WTC11 (cell line): Measurements from ENCODE around the gene RBMS1. TPM values are rescaled to one million over a fixed set of nuclear protein-coding genes. Genes with fewer than 3 reads are reported as not detected.

Experiments used
- ATAC-seq: fragments of 200-7000 bp; cut with Tn5 transposase; 2 replicates; pipeline ENCODE4 v1.10.0; 2021; ENCODE audit warnings: mild to moderate bottlenecking, moderate library complexity
- CTCF ChIA-PET: fragments of 300-600 bp; sonication (Branson Sonifier 250); formaldehyde crosslinking; loops from one replicate; lab custom pipeline; 2021; ENCODE audit warnings: antibody characterized with exemption; lab: Charles Lee
- POLR2A ChIA-PET: fragments of 350-600 bp; sonication (Branson Sonifier 250); formaldehyde crosslinking; loops from one replicate; lab custom pipeline; 2021; ENCODE audit warnings: antibody characterized with exemption; lab: Charles Lee
- DNase-seq: peaks from one replicate; pipeline ENCODE4 v3.0.0; 2021; ENCODE audit warnings: low spot score
- H3K27ac Mint-ChIP-seq: 2 replicates; pipeline ENCODE4 v1.8.0; 2021; ENCODE audit warnings: mixed read lengths
- H3K27me3 Mint-ChIP-seq: 2 replicates; pipeline ENCODE4 v1.8.0; 2021; ENCODE audit warnings: low read depth, mild to moderate bottlenecking, moderate library complexity, mixed read lengths
- H3K36me3 Mint-ChIP-seq: 2 replicates; pipeline ENCODE4 v1.8.0; 2021; ENCODE audit warnings: mixed read lengths
- H3K4me1 Mint-ChIP-seq: 2 replicates; pipeline ENCODE4 v1.8.0; 2022; ENCODE audit warnings: mixed read lengths
- H3K4me3 Mint-ChIP-seq: 2 replicates; pipeline ENCODE4 v1.8.0; 2021; ENCODE audit warnings: mild to moderate bottlenecking, moderate library complexity, mixed read lengths
- H3K9me3 Mint-ChIP-seq: 2 replicates; pipeline ENCODE4 v1.8.0; 2021; ENCODE audit warnings: mixed read lengths
- MAX ChIP-seq: sonication (generic); formaldehyde crosslinking; IDR thresholded peaks from 2 replicates; pipeline ENCODE4 v1.8.0; 2022; ENCODE audit warnings: mild to moderate bottlenecking, missing genetic modification reagents
- NR1H2 ChIP-seq: sonication (generic); formaldehyde crosslinking; IDR thresholded peaks from 2 replicates; pipeline ENCODE4 v1.9.0; 2021; ENCODE audit warnings: mild to moderate bottlenecking, moderate library complexity, missing genetic modification reagents
- PRRX2 ChIP-seq: fragments of 250-450 bp; sonication (Bioruptor Pico); IDR thresholded peaks from 2 replicates; pipeline ENCODE4 v1.8.0; 2021; ENCODE audit warnings: mild to moderate bottlenecking
- SMAD4 ChIP-seq: sonication (generic); formaldehyde crosslinking; IDR thresholded peaks from 2 replicates; pipeline ENCODE4 v1.8.0; 2022; ENCODE audit warnings: mild to moderate bottlenecking, missing genetic modification reagents
- TCF7 ChIP-seq: sonication (generic); formaldehyde crosslinking; IDR thresholded peaks from 2 replicates; pipeline ENCODE4 v1.8.0; 2022; ENCODE audit warnings: mild to moderate bottlenecking, low read depth, missing genetic modification reagents, moderate library complexity
- TEAD1 ChIP-seq: sonication (generic); formaldehyde crosslinking; IDR thresholded peaks from 2 replicates; pipeline ENCODE4 v1.8.0; 2022; ENCODE audit warnings: mild to moderate bottlenecking, missing genetic modification reagents
- ZMAT4 ChIP-seq: fragments of 250-450 bp; sonication (Bioruptor Pico); IDR thresholded peaks from 2 replicates; pipeline ENCODE4 v1.9.0; 2021; ENCODE audit warnings: mild to moderate bottlenecking
- ZNF317 ChIP-seq: sonication (generic); formaldehyde crosslinking; IDR thresholded peaks from 2 replicates; pipeline ENCODE4 v1.8.1; 2023; ENCODE audit warnings: low read depth, mild to moderate bottlenecking, moderate library complexity, missing genetic modification reagents, borderline replicate concordance
- ZNF396 ChIP-seq: fragments of 250-450 bp; sonication (Bioruptor Pico); IDR thresholded peaks from 2 replicates; pipeline ENCODE4 v1.8.0; 2021; ENCODE audit warnings: mild to moderate bottlenecking, moderate library complexity, borderline replicate concordance
- total RNA-seq: library from RNA; stranded (reverse); gene quantifications from 3 replicates; pipeline ENCODE4 v1.2.3, GENCODE V29; 2021
- TF ChIP-seq, protein P1 (sequence below): sonication (generic); formaldehyde crosslinking; IDR thresholded peaks from 2 replicates; pipeline ENCODE4 v1.8.1; 2023; ENCODE audit warnings: mild to moderate bottlenecking, moderate library complexity, missing genetic modification reagents
- TF ChIP-seq, protein P2 (sequence below): sonication (generic); formaldehyde crosslinking; conservative IDR thresholded peaks from 2 replicates; pipeline ENCODE4 v1.8.1; 2023; ENCODE audit warnings: mild to moderate bottlenecking, low read depth, missing genetic modification reagents, moderate library complexity
- TF ChIP-seq, protein P3 (sequence below): sonication (generic); formaldehyde crosslinking; IDR thresholded peaks from 2 replicates; pipeline ENCODE4 v1.8.0; 2023; ENCODE audit warnings: missing genetic modification reagents, mild to moderate bottlenecking, borderline replicate concordance
- TF ChIP-seq, protein P4 (sequence below): sonication (generic); formaldehyde crosslinking; IDR thresholded peaks from 2 replicates; pipeline ENCODE4 v1.8.1; 2023; ENCODE audit warnings: mild to moderate bottlenecking, missing genetic modification reagents
- TF ChIP-seq, protein P5 (sequence below): fragments of 250-450 bp; sonication (Bioruptor Pico); IDR thresholded peaks from 2 replicates; pipeline ENCODE4 v1.9.0; 2021; ENCODE audit warnings: mild to moderate bottlenecking

Gene RBMS1
- total RNA-seq, 1 experiment from 2014 or later, result 56.3 TPM

DNA sequence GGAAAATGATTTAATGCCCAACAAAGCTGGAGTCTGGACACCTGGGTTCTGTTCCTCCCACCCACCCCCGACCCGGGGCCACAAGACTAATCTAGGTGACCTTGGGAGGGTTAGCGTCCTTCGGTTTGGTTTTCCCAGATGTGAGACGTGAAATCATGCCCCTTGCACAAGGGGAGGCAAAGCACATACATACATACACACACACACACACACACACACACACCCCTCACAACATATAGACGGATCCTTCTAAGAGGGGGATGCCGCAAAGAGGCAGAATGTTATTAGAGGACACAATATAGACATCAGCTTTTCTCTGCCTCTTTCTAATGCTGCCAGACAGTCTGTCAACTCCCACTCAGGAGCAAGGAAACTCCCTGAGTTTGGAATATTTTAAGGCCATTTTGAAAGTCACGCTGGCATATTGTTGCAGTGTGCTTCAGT lies 616 bp upstream of the RBMS1 start:
- Mint-ChIP-seq H3K27ac (peak overlapping the region; percentile 35; the same call in 1 of the 2 replicates), H3K27me3 (no peaks in the 10 kb centered on the region), H3K9me3 (no peaks in the 10 kb centered on the region), H3K4me1 (peaks cover 32% of the 10 kb centered on the region), H3K36me3 (no peaks in the 10 kb centered on the region), H3K4me3 (peak overlapping the region; percentile 89)
- no peak for ATAC-seq
- CTCF ChIA-PET, result no interaction called here
- TF ChIP-seq ZMAT4 (CRISPR knock-in tag), result no peak
- TF ChIP-seq SMAD4 (CRISPR knock-in tag), result no peak
- TF ChIP-seq TCF7 (CRISPR knock-in tag), result no peak
- TF ChIP-seq, protein P1, sequence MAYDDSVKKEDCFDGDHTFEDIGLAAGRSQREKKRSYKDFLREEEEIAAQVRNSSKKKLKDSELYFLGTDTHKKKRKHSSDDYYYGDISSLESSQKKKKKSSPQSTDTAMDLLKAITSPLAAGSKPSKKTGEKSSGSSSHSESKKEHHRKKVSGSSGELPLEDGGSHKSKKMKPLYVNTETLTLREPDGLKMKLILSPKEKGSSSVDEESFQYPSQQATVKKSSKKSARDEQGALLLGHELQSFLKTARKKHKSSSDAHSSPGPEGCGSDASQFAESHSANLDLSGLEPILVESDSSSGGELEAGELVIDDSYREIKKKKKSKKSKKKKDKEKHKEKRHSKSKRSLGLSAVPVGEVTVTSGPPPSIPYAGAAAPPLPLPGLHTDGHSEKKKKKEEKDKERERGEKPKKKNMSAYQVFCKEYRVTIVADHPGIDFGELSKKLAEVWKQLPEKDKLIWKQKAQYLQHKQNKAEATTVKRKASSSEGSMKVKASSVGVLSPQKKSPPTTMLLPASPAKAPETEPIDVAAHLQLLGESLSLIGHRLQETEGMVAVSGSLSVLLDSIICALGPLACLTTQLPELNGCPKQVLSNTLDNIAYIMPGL (CRISPR knock-in tag), result no peak
- TF ChIP-seq ZNF396 (CRISPR knock-in tag), result no peak
- TF ChIP-seq PRRX2, result no peak
- no peak for TF ChIP-seq NR1H2 (CRISPR knock-in tag)
- TF ChIP-seq, protein P2, sequence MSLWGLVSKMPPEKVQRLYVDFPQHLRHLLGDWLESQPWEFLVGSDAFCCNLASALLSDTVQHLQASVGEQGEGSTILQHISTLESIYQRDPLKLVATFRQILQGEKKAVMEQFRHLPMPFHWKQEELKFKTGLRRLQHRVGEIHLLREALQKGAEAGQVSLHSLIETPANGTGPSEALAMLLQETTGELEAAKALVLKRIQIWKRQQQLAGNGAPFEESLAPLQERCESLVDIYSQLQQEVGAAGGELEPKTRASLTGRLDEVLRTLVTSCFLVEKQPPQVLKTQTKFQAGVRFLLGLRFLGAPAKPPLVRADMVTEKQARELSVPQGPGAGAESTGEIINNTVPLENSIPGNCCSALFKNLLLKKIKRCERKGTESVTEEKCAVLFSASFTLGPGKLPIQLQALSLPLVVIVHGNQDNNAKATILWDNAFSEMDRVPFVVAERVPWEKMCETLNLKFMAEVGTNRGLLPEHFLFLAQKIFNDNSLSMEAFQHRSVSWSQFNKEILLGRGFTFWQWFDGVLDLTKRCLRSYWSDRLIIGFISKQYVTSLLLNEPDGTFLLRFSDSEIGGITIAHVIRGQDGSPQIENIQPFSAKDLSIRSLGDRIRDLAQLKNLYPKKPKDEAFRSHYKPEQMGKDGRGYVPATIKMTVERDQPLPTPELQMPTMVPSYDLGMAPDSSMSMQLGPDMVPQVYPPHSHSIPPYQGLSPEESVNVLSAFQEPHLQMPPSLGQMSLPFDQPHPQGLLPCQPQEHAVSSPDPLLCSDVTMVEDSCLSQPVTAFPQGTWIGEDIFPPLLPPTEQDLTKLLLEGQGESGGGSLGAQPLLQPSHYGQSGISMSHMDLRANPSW (CRISPR knock-in tag), result no peak
- no peak for DNase-seq
- POLR2A ChIA-PET, result no interaction called here

- ATAC-seq (peak; percentile 86), DNase-seq (peak; percentile 90)
- Mint-ChIP-seq H3K27me3 (no peaks in the 10 kb centered on the region), H3K4me3 (peak overlapping the region; percentile 89), H3K4me1 (peaks cover 45% of the 10 kb centered on the region), H3K36me3 (no peaks in the 10 kb centered on the region), H3K9me3 (no peaks in the 10 kb centered on the region), H3K27ac (peak overlapping the region; percentile 98)
- ChIA-PET CTCF (interaction anchor here (1.3 kb wide), 1 partner anchor 64 kb away, joined by 3 read pairs; no protein-coding TSS in a partner anchor), POLR2A (interaction anchor here (0.6 kb wide), 1 partner anchor 196 kb away, joined by 6 read pairs; no protein-coding TSS in a partner anchor)
- TF ChIP-seq ZNF317 (CRISPR knock-in tag) (no peak; the same call in 1 of the 2 replicates), MAX (peak; percentile 38; the same call in 1 of the 2 replicates), TEAD1 (CRISPR knock-in tag) (peak; percentile 84)
- TF ChIP-seq, protein P3, sequence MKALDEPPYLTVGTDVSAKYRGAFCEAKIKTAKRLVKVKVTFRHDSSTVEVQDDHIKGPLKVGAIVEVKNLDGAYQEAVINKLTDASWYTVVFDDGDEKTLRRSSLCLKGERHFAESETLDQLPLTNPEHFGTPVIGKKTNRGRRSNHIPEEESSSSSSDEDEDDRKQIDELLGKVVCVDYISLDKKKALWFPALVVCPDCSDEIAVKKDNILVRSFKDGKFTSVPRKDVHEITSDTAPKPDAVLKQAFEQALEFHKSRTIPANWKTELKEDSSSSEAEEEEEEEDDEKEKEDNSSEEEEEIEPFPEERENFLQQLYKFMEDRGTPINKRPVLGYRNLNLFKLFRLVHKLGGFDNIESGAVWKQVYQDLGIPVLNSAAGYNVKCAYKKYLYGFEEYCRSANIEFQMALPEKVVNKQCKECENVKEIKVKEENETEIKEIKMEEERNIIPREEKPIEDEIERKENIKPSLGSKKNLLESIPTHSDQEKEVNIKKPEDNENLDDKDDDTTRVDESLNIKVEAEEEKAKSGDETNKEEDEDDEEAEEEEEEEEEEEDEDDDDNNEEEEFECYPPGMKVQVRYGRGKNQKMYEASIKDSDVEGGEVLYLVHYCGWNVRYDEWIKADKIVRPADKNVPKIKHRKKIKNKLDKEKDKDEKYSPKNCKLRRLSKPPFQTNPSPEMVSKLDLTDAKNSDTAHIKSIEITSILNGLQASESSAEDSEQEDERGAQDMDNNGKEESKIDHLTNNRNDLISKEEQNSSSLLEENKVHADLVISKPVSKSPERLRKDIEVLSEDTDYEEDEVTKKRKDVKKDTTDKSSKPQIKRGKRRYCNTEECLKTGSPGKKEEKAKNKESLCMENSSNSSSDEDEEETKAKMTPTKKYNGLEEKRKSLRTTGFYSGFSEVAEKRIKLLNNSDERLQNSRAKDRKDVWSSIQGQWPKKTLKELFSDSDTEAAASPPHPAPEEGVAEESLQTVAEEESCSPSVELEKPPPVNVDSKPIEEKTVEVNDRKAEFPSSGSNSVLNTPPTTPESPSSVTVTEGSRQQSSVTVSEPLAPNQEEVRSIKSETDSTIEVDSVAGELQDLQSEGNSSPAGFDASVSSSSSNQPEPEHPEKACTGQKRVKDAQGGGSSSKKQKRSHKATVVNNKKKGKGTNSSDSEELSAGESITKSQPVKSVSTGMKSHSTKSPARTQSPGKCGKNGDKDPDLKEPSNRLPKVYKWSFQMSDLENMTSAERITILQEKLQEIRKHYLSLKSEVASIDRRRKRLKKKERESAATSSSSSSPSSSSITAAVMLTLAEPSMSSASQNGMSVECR (CRISPR knock-in tag), result no peak
- TF ChIP-seq, protein P4, sequence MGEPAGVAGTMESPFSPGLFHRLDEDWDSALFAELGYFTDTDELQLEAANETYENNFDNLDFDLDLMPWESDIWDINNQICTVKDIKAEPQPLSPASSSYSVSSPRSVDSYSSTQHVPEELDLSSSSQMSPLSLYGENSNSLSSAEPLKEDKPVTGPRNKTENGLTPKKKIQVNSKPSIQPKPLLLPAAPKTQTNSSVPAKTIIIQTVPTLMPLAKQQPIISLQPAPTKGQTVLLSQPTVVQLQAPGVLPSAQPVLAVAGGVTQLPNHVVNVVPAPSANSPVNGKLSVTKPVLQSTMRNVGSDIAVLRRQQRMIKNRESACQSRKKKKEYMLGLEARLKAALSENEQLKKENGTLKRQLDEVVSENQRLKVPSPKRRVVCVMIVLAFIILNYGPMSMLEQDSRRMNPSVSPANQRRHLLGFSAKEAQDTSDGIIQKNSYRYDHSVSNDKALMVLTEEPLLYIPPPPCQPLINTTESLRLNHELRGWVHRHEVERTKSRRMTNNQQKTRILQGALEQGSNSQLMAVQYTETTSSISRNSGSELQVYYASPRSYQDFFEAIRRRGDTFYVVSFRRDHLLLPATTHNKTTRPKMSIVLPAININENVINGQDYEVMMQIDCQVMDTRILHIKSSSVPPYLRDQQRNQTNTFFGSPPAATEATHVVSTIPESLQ (CRISPR knock-in tag), result no peak
- TF ChIP-seq, protein P5, sequence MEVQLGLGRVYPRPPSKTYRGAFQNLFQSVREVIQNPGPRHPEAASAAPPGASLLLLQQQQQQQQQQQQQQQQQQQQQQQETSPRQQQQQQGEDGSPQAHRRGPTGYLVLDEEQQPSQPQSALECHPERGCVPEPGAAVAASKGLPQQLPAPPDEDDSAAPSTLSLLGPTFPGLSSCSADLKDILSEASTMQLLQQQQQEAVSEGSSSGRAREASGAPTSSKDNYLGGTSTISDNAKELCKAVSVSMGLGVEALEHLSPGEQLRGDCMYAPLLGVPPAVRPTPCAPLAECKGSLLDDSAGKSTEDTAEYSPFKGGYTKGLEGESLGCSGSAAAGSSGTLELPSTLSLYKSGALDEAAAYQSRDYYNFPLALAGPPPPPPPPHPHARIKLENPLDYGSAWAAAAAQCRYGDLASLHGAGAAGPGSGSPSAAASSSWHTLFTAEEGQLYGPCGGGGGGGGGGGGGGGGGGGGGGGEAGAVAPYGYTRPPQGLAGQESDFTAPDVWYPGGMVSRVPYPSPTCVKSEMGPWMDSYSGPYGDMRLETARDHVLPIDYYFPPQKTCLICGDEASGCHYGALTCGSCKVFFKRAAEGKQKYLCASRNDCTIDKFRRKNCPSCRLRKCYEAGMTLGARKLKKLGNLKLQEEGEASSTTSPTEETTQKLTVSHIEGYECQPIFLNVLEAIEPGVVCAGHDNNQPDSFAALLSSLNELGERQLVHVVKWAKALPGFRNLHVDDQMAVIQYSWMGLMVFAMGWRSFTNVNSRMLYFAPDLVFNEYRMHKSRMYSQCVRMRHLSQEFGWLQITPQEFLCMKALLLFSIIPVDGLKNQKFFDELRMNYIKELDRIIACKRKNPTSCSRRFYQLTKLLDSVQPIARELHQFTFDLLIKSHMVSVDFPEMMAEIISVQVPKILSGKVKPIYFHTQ (CRISPR knock-in tag), result no peak
These were observed 993 bp downstream of the RBMS1 start for GRCh38 chr2:160492401-160493226.
